Measurements from ENCODE around the gene SFSWAP.
"Not testable (repeated sequence)": the region's sequence is repeated elsewhere in the genome, so short reads cannot be mapped to it uniquely, and the experiment has no call there.

The SFSWAP gene

GRCh38 chr12:131702573-131702877 is 8.4 kb upstream of the SFSWAP start:
- DNase-seq (ENCODE audit: low spot score), result no peak

- DNase-seq (ENCODE audit: low spot score), result no peak
Observed at GRCh38 chr12:131703161-131703560, 7.7 kb upstream of the SFSWAP start.

DNA sequence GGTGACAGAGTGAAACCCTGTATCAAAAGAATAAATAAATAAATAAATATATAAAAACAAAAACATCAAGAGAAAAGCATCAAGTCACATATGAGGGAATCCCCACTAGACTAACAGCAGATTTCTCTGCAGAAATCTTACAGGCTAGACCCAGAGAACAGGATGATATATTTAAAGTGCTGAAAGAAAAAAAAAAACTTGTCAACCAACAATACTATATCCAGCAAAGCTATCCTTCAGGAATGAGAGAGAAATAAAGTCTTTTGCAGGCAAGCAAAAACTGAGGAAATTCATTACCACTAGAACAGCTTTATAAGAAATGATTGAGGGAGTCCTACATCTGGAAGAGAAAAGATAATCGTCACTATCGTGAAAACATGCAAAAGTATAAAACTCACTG is 6.4 kb upstream of the SFSWAP start:
- no peak for DNase-seq (ENCODE audit: low spot score)

GRCh38 chr12:131706709-131707108 is 4.2 kb upstream of the SFSWAP start:
- DNase-seq (ENCODE audit: low spot score), result not testable (repeated sequence)

- no peak for DNase-seq (ENCODE audit: low spot score)
Observed at GRCh38 chr12:131709226-131709625, 1.7 kb upstream of the SFSWAP start.

- no peak for DNase-seq (ENCODE audit: low spot score)
Observed at GRCh38 chr12:131711551-131712205, 788 bp downstream of the SFSWAP start.

- no peak for DNase-seq (ENCODE audit: low spot score)
Observed at GRCh38 chr12:131713349-131713748, 2.5 kb downstream of the SFSWAP start.

GRCh38 chr12:131714759-131715158 is 3.9 kb downstream of the SFSWAP start:
- no peak for DNase-seq (ENCODE audit: low spot score)

GRCh38 chr12:131716282-131716681 is 5.4 kb downstream of the SFSWAP start:
- DNase-seq (ENCODE audit: low spot score), result no peak

GRCh38 chr12:131720241-131720640 is 9.4 kb downstream of the SFSWAP start:
- no peak for DNase-seq (ENCODE audit: low spot score)

- no peak for DNase-seq (ENCODE audit: low spot score)
Observed at GRCh38 chr12:131720921-131721320, 10.0 kb downstream of the SFSWAP start.

GRCh38 chr12:131721548-131721947 is 10.7 kb downstream of the SFSWAP start:
- DNase-seq (ENCODE audit: low spot score), result no peak

DNA sequence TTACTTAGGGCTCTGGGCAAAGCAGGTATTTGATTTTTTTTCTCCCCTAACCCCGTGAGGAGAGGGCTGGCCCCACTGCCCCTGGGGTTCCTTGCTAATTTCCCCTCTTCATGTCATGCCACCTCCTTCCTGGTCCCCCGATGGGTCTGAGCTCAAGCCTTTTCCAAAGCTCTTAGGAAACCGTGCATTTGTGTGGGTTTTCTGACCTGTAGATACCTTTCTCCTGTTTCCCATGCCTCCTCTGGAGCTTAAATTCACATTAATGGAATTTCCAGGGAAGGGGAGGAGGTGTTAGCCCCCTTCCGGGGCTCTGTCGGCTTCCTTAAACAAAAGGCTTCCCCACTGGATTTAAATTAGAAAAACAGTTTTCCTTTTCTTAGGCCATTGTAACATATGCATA is 12.6 kb downstream of the SFSWAP start:
- DNase-seq (ENCODE audit: low spot score), result no peak

DNA sequence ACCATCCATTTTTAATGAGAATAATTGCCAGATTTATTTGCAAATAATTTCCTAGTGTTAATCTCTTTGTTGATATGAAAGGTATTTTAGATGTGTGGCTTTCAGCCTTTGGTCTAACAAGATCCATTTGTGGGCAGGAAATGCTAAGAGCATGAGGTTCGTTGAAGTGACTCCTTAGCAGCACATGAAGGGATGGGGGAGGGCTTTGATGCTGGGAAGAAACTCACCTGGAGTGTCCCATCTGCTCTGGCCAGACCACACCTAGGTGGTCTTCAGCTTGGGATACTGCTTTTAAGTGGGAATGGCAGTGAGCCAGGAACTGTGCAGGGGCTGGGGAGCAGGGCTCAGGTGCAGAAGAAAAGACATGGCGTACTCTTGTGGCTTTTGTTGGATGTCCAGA is 13.6 kb downstream of the SFSWAP start:
- DNase-seq (ENCODE audit: low spot score), result no peak

DNA sequence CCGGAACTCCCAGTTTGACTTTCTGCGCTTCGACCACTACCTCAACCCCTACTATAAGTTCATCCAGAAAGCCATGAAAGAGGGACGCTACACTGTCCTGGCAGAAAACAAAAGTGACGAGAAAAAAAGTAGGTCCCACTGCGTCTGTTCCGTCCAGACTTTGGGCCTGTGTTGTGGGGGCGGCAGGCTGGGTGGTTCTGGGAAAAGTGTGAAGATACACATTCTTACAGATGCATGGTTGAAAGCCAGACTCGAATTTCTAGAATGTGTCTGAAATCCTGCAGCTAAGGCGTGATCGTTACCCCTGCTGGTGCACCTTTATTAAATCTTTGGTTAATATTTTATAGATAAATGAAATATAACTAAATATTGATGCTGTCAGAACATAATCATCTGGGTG is 14.6 kb downstream of the SFSWAP start:
- no peak for DNase-seq (ENCODE audit: low spot score)

DNA sequence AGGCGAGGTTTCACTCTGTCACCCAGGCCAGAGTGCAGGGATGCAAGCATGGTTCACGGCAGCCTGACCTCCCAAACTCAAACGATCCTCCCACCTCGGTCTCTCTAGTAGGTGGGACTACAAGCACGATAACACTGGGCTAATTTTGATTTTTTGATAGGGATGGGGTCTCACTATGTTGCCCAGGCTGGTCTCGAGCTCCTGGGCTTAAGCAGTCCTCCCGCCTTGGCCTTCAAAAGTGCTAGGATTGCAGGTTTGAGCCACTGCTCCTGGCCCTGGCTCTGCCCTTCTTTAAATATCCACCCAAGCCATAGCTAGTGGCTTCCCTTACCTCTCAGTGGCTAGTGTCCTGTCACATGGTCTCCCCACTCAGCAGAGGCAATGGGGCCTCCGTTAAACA is 17.8 kb downstream of the SFSWAP start:
- DNase-seq (ENCODE audit: low spot score), result no peak

DNA sequence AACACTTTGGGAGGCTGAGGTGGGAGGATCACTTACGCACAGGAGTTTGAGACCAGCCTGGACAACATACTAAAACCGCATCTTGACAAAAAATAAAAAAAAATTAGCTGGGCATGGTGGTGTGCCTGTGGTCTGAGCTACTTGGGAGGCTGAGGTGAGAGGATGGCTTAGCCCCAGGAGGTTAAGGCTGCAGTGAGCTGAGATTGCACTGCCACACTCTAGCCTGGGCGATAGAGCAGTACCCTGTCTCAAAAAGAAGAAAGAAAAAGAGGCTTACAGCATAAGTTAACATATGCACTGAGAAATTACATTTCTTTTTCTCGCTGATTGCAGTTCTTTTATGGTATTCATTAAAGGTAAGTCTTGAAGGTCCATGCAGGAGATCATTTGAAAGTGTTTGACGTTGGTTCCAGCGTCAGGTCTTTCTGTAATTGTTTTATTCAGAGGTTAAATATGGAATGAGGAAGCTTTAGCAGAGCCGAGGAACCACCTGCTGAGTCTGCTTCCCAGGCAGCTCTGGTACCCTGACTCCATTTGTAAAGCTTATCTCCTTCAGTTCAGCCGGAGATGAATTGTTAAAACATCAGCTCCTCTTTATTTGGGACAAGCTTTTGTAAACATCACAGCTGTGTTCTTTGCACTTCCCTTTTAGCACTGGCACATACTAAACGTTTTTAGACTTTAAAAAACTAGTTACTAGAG is 18.5 kb downstream of the SFSWAP start:
- no peak for DNase-seq (ENCODE audit: low spot score)

GRCh38 chr12:131732996-131733615 is 22.2 kb downstream of the SFSWAP start:
- DNase-seq (ENCODE audit: low spot score), result no peak

- no peak for DNase-seq (ENCODE audit: low spot score)
Observed at GRCh38 chr12:131733874-131734273, 23.0 kb downstream of the SFSWAP start.

DNA sequence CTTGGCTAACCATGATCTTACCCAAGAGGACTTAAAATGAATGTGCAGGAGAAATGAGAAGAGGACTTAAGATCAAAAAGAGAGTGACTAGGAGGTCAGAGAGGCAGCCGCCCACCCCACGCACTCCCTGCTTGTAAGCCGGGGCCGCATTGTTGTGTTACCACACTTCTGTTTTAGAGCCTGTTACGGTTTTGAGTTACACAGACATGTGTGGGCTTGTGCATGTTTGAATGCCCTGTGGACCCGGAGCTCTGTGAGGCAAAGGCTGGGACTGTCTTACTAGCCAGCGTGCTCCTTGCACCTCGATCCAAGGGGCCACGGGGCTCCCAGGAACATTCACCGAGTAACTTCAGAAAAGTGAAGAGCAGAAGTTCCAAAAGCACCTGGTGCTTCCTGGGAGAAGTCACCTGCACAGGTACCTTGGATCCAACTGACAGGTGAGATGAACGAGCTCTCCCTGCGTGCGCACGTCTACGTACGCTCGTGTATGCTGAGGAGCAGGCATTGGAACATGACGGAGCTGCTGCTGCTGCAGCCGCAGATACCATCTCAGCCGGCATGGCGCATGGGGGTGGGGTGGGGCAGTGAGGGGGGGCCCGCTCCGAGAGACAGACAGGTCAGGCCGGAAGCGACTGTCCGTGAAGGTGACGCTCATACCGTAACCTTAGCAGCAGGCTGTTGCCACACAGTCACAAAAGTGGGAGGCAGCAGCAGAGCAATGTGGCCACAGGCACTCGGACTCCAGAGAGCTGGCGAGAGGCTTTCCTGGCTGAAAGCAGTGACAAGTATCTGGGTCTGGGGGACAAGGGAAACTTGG is 23.7 kb downstream of the SFSWAP start:
- no peak for DNase-seq (ENCODE audit: low spot score)

DNA sequence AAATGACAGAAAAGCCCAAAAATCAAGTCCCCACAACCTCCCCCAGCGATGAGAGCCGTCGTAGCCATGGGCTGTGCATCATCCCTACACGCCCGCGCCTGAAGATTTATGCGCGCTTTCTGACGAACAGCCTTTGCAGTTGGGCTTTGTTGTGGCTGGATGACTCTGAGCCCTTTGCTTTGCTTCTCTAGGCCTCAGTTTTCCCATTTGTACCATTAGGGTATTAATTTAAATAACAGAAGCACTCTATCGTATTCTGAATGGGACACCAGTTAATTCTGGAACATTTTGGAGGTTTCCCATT is 24.2 kb downstream of the SFSWAP start:
- DNase-seq (ENCODE audit: low spot score), result no peak

DNA sequence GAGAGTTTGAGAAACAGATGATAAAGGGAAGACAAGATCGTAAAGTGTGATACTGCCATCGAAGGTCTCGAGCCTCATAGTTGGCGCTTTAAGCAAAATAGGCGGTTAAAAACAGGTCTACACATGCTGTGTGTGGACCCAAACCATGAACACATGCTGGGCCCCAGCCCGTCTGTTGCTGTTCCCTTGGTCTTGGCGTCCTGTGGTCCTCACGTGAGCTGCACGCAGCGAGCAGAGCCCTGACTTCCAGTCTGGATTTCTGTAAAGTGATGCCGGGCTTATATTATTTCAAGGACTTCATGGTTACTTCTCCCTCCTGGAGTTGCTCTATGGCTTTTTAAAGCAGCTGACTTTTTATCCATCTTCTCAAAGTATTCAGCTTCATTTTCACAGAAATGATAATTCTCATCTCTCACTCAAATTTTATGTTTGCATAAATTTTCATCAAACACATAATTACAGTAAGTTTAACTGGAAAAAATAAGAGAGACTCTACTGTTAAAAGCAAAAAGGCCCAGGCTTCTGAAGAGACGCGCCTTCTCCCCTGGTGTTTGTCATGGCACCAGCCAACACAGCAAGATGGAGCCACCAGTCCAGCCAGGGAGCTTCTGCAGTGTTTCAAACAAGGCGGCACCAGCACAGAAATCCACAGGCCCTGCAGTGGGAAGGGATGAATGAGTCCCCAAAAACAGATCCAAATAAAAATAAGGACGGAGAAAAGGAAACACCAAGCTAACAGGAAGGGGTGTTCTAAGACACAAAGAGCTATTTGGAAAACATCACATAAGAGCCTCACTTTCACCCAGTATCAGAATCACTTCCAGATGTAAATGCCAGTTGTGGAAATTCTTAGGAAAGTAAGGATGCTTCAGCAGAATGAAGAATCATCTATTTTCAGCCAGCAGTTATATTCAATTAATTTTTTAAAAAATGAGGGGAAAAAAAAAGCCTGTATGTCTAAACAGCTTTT is 24.9 kb downstream of the SFSWAP start:
- DNase-seq (ENCODE audit: low spot score), result no peak
